Ishikawa (cell line): ENCODE data around the gene KCNH2.

Experiments used
- EP300 ChIP-seq: IDR thresholded peaks from 2 replicates; pipeline ENCODE4 v1.6.1; 2012; ENCODE audit warnings: borderline replicate concordance
- TAF1 ChIP-seq: IDR thresholded peaks from 2 replicates; pipeline ENCODE4 v1.6.1; 2012; ENCODE audit warnings: low read depth, mild to moderate bottlenecking
- YY1 ChIP-seq: IDR thresholded peaks from 2 replicates; pipeline ENCODE4 v1.6.1; 2012; ENCODE audit warnings: low read depth
- TF ChIP-seq, protein P1 (sequence below): IDR thresholded peaks from 2 replicates; pipeline ENCODE4 v1.6.1; 2012; ENCODE audit warnings: low read depth, mild to moderate bottlenecking

DNA sequence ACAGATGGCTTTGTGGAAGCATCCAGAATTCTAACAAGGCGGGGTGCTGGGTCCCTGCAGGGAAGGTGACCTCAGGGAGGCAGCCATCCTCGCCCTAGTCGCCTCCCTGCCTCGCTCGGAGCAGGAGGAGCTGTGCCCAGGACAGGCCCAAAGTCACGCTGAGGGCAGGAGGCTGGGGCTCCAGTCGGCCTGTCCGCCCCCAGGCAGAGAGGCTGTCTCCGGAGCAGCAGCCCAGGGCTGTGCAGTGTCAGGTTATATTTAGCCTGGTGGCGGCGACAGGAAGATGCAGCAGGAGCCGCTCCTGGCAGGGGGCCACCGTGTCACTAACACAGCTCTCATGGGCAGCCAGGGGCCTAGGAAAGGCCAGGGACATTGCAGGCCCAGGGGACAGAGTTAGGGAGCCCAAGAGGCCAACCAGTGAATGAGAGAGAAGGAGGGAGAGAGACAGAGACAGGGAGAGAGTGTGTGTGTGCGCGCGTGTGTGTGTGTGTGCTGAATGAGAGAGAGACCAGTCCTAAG is 13.5 kb downstream of the KCNH2 start:
- TF ChIP-seq EP300 (no peak), YY1 (no peak), TAF1 (no peak)
- TF ChIP-seq, protein P1, sequence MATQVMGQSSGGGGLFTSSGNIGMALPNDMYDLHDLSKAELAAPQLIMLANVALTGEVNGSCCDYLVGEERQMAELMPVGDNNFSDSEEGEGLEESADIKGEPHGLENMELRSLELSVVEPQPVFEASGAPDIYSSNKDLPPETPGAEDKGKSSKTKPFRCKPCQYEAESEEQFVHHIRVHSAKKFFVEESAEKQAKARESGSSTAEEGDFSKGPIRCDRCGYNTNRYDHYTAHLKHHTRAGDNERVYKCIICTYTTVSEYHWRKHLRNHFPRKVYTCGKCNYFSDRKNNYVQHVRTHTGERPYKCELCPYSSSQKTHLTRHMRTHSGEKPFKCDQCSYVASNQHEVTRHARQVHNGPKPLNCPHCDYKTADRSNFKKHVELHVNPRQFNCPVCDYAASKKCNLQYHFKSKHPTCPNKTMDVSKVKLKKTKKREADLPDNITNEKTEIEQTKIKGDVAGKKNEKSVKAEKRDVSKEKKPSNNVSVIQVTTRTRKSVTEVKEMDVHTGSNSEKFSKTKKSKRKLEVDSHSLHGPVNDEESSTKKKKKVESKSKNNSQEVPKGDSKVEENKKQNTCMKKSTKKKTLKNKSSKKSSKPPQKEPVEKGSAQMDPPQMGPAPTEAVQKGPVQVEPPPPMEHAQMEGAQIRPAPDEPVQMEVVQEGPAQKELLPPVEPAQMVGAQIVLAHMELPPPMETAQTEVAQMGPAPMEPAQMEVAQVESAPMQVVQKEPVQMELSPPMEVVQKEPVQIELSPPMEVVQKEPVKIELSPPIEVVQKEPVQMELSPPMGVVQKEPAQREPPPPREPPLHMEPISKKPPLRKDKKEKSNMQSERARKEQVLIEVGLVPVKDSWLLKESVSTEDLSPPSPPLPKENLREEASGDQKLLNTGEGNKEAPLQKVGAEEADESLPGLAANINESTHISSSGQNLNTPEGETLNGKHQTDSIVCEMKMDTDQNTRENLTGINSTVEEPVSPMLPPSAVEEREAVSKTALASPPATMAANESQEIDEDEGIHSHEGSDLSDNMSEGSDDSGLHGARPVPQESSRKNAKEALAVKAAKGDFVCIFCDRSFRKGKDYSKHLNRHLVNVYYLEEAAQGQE: no peak
